ENCODE measurements around the gene PRPF18.

DNA sequence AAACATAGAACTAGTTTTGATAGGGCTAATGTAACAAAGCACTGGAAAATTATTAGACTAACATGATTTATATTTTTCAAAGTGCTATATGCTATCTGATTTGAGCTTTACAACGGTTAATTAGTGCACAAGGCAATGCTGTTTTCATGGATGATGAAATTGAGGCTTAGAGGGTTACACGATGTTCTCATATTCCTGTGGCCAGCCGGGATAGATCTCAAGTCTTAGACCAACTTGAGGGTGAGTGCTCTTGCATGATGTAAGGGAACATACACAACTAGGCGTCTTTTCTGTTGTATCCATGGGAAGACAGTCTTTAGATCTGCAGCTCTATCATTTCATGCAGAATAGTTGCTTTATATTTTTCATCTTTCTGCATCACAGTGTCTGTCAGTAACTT lies 4.1 kb downstream of the PRPF18 start:
- TF ChIP-seq SNAI2 (CRISPR knock-in tag; IDR thresholded peaks at IDR 0.05) (no peak), ARNTL (CRISPR knock-in tag; IDR thresholded peaks at IDR 0.05; ENCODE audit: borderline replicate concordance, low read depth) (no peak), ZNF8 (CRISPR knock-in tag; IDR thresholded peaks at IDR 0.05) (no peak), TOX (CRISPR knock-in tag; IDR thresholded peaks at IDR 0.05; ENCODE audit: borderline replicate concordance) (no peak), ESRRG (CRISPR knock-in tag; IDR thresholded peaks at IDR 0.05) (no peak)
- TF ChIP-seq, protein P1, sequence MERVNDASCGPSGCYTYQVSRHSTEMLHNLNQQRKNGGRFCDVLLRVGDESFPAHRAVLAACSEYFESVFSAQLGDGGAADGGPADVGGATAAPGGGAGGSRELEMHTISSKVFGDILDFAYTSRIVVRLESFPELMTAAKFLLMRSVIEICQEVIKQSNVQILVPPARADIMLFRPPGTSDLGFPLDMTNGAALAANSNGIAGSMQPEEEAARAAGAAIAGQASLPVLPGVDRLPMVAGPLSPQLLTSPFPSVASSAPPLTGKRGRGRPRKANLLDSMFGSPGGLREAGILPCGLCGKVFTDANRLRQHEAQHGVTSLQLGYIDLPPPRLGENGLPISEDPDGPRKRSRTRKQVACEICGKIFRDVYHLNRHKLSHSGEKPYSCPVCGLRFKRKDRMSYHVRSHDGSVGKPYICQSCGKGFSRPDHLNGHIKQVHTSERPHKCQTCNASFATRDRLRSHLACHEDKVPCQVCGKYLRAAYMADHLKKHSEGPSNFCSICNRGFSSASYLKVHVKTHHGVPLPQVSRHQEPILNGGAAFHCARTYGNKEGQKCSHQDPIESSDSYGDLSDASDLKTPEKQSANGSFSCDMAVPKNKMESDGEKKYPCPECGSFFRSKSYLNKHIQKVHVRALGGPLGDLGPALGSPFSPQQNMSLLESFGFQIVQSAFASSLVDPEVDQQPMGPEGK (CRISPR knock-in tag; IDR thresholded peaks at IDR 0.05; ENCODE audit: borderline replicate concordance) = no peak

All from SK-N-SH treated with all-trans-retinoic acid at 6 μM for 48 hours (cell line).